ENCODE results near the gene GRIK2. TPM values are rescaled to one million over a fixed set of nuclear protein-coding genes. Genes with fewer than 3 reads are reported as not detected.

GRIK2 gene
- total RNA-seq, 1 experiment from 2014 or later = 6.6 TPM

- POLR2A ChIA-PET = no interaction called here
- intact Hi-C loops (cut with micrococcal nuclease; ENCODE audit: unreplicated experiment) = no loop called here
- no TSS peak for BruUV-seq (replicated peaks)
These were observed 7.0 kb downstream of the GRIK2 start for GRCh38 chr6:101400326-101401135.

DNA sequence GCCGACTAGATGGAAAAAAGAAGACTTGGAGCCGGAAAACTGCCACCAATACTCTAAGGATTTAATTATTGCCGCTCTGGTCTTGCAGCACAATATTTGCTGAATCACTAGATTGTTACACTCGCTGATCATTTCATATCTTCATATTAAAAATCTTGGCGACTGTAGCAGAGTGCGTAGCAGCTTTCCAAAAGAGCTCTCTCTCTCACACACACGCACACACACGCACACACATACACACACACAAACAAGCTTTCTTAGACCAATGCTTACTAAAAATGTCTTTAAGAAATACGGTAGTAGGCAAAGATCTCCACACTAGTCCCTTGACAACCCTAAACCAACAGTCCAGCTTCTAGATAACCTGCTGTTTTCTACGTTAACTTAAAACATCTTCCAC lies 7.7 kb downstream of the GRIK2 start:
- TF ChIP-seq, protein P1, sequence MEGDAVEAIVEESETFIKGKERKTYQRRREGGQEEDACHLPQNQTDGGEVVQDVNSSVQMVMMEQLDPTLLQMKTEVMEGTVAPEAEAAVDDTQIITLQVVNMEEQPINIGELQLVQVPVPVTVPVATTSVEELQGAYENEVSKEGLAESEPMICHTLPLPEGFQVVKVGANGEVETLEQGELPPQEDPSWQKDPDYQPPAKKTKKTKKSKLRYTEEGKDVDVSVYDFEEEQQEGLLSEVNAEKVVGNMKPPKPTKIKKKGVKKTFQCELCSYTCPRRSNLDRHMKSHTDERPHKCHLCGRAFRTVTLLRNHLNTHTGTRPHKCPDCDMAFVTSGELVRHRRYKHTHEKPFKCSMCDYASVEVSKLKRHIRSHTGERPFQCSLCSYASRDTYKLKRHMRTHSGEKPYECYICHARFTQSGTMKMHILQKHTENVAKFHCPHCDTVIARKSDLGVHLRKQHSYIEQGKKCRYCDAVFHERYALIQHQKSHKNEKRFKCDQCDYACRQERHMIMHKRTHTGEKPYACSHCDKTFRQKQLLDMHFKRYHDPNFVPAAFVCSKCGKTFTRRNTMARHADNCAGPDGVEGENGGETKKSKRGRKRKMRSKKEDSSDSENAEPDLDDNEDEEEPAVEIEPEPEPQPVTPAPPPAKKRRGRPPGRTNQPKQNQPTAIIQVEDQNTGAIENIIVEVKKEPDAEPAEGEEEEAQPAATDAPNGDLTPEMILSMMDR (IDR thresholded peaks at IDR 0.05) = no peak
- TF ChIP-seq, protein P2, sequence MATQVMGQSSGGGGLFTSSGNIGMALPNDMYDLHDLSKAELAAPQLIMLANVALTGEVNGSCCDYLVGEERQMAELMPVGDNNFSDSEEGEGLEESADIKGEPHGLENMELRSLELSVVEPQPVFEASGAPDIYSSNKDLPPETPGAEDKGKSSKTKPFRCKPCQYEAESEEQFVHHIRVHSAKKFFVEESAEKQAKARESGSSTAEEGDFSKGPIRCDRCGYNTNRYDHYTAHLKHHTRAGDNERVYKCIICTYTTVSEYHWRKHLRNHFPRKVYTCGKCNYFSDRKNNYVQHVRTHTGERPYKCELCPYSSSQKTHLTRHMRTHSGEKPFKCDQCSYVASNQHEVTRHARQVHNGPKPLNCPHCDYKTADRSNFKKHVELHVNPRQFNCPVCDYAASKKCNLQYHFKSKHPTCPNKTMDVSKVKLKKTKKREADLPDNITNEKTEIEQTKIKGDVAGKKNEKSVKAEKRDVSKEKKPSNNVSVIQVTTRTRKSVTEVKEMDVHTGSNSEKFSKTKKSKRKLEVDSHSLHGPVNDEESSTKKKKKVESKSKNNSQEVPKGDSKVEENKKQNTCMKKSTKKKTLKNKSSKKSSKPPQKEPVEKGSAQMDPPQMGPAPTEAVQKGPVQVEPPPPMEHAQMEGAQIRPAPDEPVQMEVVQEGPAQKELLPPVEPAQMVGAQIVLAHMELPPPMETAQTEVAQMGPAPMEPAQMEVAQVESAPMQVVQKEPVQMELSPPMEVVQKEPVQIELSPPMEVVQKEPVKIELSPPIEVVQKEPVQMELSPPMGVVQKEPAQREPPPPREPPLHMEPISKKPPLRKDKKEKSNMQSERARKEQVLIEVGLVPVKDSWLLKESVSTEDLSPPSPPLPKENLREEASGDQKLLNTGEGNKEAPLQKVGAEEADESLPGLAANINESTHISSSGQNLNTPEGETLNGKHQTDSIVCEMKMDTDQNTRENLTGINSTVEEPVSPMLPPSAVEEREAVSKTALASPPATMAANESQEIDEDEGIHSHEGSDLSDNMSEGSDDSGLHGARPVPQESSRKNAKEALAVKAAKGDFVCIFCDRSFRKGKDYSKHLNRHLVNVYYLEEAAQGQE (IDR thresholded peaks at IDR 0.05; ENCODE audit: insufficient read depth in 1 of 2, low read depth in 2 of 2, low read length in 1 of 2) = no peak
- TF ChIP-seq POLR2AphosphoS5 (IDR thresholded peaks at IDR 0.05; ENCODE audit: low read depth, low read length) (no peak), TCF7L2 (IDR thresholded peaks at IDR 0.05; ENCODE audit: low read depth, low read length) (no peak), SIN3A (IDR thresholded peaks at IDR 0.05; ENCODE audit: borderline replicate concordance, insufficient read depth, low read depth, low read length) (no peak)

More at GRCh38 chr6:101400326-101401135, 7.0 kb downstream of the GRIK2 start:
- CTCF ChIA-PET = no interaction called here
- H3K4me1 ChIP-seq (ENCODE audit: control insufficient read depth, insufficient read depth, low read length) = no peaks in the 10 kb centered on the region
- TF ChIP-seq SIN3A (IDR thresholded peaks at IDR 0.05; ENCODE audit: borderline replicate concordance, insufficient read depth, low read depth, low read length) = no peak
- no peak for TF ChIP-seq TCF7L2 (IDR thresholded peaks at IDR 0.05; ENCODE audit: low read depth, low read length)
- TF ChIP-seq, protein P2 (IDR thresholded peaks at IDR 0.05; ENCODE audit: insufficient read depth in 1 of 2, low read depth in 2 of 2, low read length in 1 of 2) = no peak
- TF ChIP-seq POLR2AphosphoS5 (IDR thresholded peaks at IDR 0.05; ENCODE audit: low read depth, low read length) = no peak
- TF ChIP-seq, protein P1 (IDR thresholded peaks at IDR 0.05) = no peak
- H3K9me3 ChIP-seq (ENCODE audit: control insufficient read depth, insufficient read depth, low read depth, low read length) = no peaks in the 10 kb centered on the region
- no peak overlapping the region for H3K4me3 ChIP-seq (ENCODE audit: low read depth in 2 of 2, low read length in 2 of 2)
- in situ Hi-C loops (cut with HindIII; ENCODE audit: low pct_unique_long_range_greater_than_20kb, low sequenced_read_pairs) = no loop called here
- no peaks in the 10 kb centered on the region for H3K36me3 ChIP-seq (ENCODE audit: control insufficient read depth, insufficient read depth, low read length)
- ATAC-seq = no peak
- no peak for DNase-seq (ENCODE audit: low read depth, low spot score)
- H3K27me3 ChIP-seq (ENCODE audit: control insufficient read depth, insufficient read depth, low read length) = no peaks in the 10 kb centered on the region
- H3K27ac ChIP-seq (ENCODE audit: low read length) = no peak overlapping the region

More for the DNA sequence above, 7.7 kb downstream of the GRIK2 start:
- no peak overlapping the region for H3K27ac ChIP-seq (ENCODE audit: low read length)
- H3K36me3 ChIP-seq (ENCODE audit: control insufficient read depth, insufficient read depth, low read length) = no peaks in the 10 kb centered on the region
- no peaks in the 10 kb centered on the region for H3K4me1 ChIP-seq (ENCODE audit: control insufficient read depth, insufficient read depth, low read length)
- ATAC-seq (no peak), DNase-seq (ENCODE audit: low read depth, low spot score) (no peak)
- ChIA-PET CTCF (no interaction called here), POLR2A (no interaction called here)
- intact Hi-C loops (cut with micrococcal nuclease; ENCODE audit: unreplicated experiment) = no loop called here
- in situ Hi-C loops (cut with HindIII; ENCODE audit: low pct_unique_long_range_greater_than_20kb, low sequenced_read_pairs) = no loop called here
- no TSS peak for BruUV-seq (replicated peaks)
- no peak overlapping the region for H3K4me3 ChIP-seq (ENCODE audit: low read depth in 2 of 2, low read length in 2 of 2)
- H3K27me3 ChIP-seq (ENCODE audit: control insufficient read depth, insufficient read depth, low read length) = no peaks in the 10 kb centered on the region
- H3K9me3 ChIP-seq (ENCODE audit: control insufficient read depth, insufficient read depth, low read depth, low read length) = no peaks in the 10 kb centered on the region
